Hematopoietic multipotent progenitor cell treated with erythropoietin and hydrocortisone succinate and interleukin-3 and kit ligand, for 4 days (in vitro differentiated cells): Measurements from ENCODE around the gene S100A7.
"Not testable (repeated sequence)": the region's sequence is repeated elsewhere in the genome, so short reads cannot be mapped to it uniquely, and the experiment has no call there.

ENCODE experiments used
- DNase-seq: peaks from one replicate; pipeline ENCODE4 v3.0.0-alpha.2; 2015

The S100A7 gene

DNA sequence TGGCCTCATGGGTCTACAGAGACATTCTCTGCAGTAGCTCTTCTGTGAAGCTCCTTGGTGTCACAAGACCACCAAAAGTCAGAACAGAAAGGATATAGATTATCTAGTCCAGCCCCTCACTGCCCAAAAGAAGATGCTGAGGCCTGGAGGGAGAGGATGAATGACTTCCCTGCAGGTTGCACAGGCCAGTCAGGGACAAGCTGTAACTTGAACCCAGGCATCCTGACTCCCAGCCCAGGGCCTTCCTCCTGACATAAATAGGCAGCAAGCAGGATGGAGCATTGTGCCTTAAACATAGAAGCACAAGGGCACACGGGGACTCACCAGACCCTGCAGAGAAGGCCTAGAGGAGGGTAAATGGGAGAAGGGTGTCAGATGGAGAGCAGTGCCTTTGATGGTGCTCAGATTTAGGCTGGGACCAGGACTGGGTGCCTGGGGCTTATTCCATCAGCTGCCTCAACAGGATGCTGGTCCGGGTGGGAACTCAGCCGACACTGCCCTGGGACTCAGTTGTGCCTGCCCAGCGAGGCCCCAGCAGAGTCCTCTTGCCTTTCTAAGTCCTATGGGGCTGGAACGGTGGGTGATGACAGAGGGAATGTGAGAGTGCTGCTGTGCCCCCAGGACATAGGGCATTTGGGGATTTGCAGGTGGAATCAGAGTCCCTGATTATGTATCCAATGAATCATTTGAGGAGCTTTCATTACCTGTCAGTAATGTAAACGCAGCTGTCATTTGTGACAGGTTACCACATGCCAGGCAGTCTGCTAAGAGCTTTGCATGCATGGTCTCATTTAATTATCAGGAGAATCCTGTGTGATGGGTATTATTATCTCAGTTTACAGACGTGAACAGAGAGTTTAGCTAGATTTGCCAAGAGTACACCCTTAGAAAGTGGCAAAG, 30.9 kb downstream of the S100A7 start:
- DNase-seq, result no peak

DNA sequence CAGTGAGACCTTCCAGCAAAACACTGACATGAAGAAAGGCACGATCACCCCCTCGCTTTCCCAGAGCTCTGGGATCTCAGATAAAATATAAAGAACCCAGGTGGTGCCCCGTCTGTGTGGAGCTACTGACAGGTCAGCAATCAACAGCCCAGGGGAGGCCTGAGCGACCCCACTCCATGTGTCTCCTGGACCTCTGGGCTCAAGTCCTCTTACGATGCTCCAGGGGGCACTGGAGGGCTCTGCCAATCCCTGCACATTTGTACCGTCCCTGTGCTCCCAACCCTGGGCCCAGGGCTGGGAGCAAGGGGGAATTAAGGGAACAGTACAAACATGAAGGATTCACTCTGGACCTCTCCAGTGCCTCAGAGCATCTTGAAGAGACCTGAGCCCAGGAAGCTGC, 31.7 kb downstream of the S100A7 start:
- DNase-seq, result no peak

DNA sequence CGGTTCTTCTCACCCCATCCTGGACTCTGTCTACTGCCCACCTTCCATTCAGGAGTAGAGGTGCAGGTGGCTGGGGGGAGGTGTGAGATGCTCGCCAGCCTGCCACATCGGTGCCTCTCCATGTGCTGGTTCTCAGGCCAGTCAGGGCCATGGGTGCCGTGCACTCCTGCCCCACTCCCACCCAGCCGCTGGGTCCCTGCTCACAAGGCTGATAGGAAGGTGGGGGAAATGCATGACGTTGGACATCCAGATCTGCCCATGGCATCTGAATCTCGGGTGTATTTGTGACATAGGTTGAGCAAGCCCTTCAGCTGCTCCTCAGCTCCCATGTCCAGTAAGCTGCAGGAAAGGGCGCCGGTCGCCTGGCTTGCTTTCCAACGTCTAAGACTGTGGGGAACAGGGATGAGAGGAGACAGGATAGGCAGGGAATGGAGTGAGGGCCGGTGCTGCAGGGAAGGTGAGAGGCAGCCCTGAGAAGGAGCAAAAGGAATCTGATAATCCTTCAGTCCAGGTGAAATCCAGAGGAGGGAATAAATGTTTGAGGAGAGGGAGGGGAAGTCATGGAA, 32.3 kb downstream of the S100A7 start:
- no peak for DNase-seq

DNA sequence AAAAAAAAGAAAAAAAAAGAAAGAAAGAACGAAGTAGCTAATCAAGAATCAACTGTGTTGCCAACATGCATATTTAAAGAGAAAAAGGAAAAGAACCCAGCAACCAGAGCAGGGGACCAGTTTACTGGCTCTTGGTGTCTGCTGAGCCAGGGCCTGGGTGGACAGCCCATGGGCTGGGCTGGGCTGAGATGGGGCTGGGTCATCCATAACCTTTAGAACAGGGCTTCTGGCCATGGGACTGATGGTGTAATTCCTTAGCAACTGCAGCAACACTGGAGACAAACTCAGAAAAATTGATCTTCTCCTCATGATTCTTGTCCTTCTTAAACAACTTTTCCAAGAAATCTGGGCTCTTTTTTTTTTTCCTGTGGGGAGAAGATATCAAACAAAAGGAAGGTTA, 33.6 kb downstream of the S100A7 start:
- DNase-seq, result no peak

DNA sequence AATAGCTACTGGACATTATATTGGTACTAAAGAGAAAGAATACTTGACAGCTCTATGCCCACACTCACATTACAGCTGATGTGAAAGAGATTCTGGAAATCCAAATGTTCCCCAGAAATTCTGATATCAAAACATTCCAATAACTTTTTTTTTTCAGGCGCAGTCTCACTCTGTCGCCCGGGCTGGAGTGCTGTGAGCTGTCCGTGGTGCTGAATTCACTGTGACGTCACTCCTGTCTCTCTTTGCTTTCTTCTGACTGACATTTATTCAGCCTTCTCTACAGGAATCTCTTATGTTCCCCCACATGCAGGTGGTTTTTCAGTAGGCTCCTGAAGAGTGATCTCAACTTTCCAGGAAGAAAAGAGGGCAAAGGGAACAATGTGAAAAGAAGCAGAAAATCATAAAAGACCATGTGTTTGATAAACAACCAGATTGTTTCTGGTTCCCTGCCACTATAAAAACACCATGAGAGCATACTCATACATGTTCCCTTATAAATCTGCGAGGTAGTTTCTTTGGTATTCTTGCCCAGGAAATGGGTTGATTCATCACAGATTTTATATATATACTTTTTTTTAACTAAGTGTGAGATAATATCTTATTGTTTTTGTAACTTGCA, 37.9 kb downstream of the S100A7 start:
- DNase-seq, result peak; percentile 81

DNA sequence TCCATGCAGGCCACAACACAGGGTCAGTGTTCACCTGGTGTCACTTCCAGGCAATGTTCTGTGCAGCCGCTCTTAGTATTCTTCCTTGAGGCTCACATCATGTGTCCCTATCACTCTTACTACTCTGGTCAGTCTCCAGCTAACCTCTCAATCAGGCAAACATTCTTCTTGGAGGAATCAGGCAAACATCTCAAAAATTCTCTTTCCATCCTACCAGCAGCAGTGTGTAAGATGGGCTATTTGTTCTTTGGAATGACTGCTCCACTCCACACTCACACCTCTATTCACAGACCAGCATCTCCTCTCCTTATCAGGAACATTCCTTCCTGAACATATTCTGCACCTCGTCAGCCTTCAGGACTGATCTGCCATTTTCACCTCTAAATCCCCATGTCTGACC, 40.1 kb downstream of the S100A7 start:
- DNase-seq, result no peak

DNA sequence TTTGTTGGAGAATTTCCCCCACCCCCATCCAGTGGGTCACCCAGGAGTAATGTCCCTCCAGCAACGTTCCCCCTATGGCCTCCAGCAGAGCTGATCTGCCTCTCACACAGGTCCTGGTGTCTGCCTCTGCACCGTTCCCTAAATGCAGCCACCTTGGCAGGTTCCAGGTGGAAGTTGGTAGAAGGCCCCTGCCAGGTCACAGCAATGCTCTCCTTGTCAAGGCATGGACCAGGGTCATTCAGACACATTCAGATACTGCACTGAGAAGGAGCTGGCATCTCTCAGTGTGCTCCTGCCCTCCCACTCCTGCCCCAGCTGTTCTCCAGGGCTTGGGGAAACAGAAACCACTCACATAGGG, 41.0 kb downstream of the S100A7 start:
- DNase-seq, result not testable (repeated sequence)

DNA sequence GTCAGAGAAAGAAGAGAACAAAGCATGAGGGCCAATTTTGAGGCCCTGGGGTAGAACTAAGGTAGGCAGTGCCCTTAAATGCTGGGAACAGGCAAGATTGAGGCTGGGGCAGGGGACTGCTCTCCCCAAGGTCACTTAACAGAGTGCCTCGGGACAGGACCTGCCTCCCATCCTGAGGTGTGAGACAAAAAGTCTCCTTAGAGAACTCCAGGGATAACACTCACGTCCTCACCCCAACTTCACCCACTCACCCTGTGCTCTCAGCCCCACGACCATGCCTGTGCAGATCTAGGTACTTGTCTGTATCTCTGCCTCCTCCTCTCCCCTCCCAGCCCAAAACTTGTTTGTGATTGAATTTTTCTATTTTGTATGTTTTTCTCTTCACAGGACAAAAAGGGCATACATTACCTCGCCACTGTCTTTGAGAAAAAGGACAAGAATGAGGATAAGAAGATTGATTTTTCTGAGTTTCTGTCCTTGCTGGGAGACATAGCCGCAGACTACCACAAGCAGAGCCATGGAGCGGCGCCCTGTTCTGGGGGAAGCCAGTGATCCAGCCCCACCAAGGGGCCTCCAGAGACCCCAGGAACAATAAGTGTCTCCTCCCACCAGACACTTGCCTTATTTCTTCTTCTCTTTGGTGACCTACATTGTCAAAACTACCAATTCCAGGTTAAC, 41.6 kb downstream of the S100A7 start:
- not testable (repeated sequence) for DNase-seq

DNA sequence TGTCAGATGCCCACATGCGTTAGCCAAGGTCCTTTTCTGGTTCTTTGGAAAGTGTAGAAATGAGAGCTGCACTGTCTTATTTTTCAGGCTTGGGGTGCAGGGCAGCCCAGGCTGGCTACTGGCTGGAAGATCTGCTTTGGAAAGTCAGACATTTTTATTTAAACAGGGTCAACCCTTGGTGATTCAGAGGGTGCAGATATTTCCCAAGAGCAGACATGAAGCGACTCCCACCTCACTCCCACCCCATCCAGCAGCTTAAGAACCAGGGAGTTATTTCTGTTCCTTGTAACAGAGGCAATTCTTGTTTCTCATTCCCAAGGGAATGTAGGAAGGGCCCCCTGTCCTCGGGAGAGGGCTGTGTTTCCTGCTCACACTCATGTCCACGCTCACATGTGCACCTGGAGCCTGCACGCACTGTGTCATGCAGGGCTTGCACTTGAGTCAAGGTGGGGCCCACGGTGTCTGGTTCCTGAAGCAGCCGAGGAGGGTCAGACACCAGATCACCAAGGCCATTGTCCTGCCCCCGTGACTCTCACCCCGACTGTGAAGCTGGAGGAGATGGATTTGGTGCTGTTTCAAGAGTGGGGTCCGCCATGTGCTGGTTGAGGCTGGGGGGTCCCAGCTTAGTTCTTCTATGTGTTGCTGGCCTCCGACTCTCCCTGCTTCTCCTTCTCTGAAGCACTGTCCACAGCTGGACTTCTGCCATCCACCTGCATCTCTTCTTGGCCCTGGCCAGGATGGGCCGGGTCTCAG, 43.1 kb downstream of the S100A7 start:
- no peak for DNase-seq

DNA sequence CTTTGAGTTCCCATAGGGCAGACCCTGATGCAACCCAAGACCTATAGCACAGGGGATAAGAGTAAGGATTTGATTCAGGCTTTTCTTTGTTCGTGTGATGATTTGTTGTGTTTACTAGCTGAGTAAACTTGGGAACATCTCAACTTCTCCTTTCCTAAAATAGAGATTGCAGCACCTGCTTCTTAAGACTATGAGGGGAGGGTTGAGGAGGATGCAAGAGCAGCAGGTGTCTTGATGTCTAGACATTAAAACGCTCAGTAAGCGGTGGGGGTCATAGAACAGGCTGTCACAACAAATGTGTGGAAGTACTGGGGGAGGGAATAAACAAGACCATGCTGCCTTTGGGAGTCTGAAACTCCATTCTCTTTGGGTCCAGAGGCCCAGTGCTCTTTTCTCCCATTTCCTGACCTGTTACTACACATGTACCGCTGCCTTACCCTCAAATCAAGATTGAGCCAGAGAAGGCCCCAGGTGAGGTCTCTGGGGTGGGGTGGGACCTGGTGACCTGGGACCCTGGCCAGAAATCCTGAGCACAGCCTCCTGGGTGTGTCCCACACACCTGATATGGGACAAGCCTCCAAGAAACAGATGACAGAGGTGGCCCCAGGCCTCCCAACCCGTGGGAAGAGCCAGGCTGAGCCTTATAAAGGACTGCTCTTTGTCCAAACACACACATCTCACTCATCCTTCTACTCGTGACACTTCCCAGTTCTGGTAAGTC, 44.4 kb downstream of the S100A7 start, which contains the start of gene S100A7A:
S100A7A (plus strand) TSS at position 671 of the 721 bp plus-strand sequence. CDS start 1,563 bp downstream, outside the sequence.
- DNase-seq, result no peak

DNA sequence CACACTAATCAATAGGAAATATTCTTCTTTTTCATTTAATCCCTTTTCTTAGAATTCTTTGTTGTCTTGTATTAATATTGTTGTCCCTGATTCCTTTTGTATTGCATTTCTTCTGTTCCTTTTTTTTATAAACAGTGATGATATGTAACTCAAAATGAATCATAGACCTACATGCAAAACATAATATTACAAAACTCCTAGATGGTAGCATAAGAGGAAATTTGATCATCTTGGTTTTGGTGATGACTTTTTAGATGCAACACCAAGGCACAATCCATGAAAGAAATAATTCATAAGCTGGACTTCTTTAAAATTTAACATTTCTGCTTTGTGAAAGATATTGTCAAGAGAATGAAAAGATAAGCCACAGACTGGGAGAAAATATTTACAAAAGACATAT, 46.5 kb downstream of the S100A7 start:
- not testable (repeated sequence) for DNase-seq
